ENCODE results near the gene RDH8. TPM values are rescaled to one million over a fixed set of nuclear protein-coding genes. Genes with fewer than 3 reads are reported as not detected.
"Not testable (repeated sequence)": the region's sequence is repeated elsewhere in the genome, so short reads cannot be mapped to it uniquely, and the experiment has no call there.

RDH8 gene
- total RNA-seq, 1 experiment from 2014 or later = not detected

GRCh38 chr19:10021446-10021845 is 8.2 kb downstream of the RDH8 start:
- no peak for ATAC-seq
- ChIA-PET CTCF (no interaction called here), POLR2A (ENCODE audit: unreplicated experiment) (no interaction called here)
- no peak overlapping the region for H3K27ac ChIP-seq (ENCODE audit: low read length)
- H3F3A ChIP-seq (ENCODE audit: low read length, unreplicated experiment) = no peaks in the 10 kb centered on the region
- H3K4me1 ChIP-seq (ENCODE audit: insufficient read depth, low read length) = peaks cover 9% of the 10 kb centered on the region; the same call in 1 of the 2 replicates
- TF ChIP-seq, protein P1, sequence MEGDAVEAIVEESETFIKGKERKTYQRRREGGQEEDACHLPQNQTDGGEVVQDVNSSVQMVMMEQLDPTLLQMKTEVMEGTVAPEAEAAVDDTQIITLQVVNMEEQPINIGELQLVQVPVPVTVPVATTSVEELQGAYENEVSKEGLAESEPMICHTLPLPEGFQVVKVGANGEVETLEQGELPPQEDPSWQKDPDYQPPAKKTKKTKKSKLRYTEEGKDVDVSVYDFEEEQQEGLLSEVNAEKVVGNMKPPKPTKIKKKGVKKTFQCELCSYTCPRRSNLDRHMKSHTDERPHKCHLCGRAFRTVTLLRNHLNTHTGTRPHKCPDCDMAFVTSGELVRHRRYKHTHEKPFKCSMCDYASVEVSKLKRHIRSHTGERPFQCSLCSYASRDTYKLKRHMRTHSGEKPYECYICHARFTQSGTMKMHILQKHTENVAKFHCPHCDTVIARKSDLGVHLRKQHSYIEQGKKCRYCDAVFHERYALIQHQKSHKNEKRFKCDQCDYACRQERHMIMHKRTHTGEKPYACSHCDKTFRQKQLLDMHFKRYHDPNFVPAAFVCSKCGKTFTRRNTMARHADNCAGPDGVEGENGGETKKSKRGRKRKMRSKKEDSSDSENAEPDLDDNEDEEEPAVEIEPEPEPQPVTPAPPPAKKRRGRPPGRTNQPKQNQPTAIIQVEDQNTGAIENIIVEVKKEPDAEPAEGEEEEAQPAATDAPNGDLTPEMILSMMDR (conservative IDR thresholded peaks at IDR 0.05; ENCODE audit: low read depth, low read length) = no peak
- TF ChIP-seq EZH2 (IDR thresholded peaks at IDR 0.05; ENCODE audit: low read length, unreplicated experiment) = no peak
- no peak for TF ChIP-seq EZH2phosphoT487 (IDR thresholded peaks at IDR 0.05; ENCODE audit: borderline replicate concordance, low read length)
- no peak overlapping the region for H3K4me3 ChIP-seq (ENCODE audit: low read length)
- no peak overlapping the region for H3K4me2 ChIP-seq (ENCODE audit: low read length)
- no peaks in the 10 kb centered on the region for H3K9me3 ChIP-seq (ENCODE audit: low read length)
- H2AFZ ChIP-seq (ENCODE audit: low read length) = no peak overlapping the region
- no peaks in the 10 kb centered on the region for H3K79me2 ChIP-seq (ENCODE audit: low read length)
- BruUV-seq (replicated peaks) = no TSS peak
- no peaks in the 10 kb centered on the region for H3K27me3 ChIP-seq (ENCODE audit: low read length)
- DNase-seq = no peak
- H3K9me2 ChIP-seq (replicated peaks; ENCODE audit: low read length) = no peaks in the 10 kb centered on the region
- no peaks in the 10 kb centered on the region for H3K36me3 ChIP-seq (ENCODE audit: low read depth, low read length)
- H3K9ac ChIP-seq (ENCODE audit: low read length) = no peak overlapping the region
- H4K20me1 ChIP-seq (ENCODE audit: low read length) = no peaks in the 10 kb centered on the region
- intact Hi-C loops (cut with micrococcal nuclease) = no loop called here

DNA sequence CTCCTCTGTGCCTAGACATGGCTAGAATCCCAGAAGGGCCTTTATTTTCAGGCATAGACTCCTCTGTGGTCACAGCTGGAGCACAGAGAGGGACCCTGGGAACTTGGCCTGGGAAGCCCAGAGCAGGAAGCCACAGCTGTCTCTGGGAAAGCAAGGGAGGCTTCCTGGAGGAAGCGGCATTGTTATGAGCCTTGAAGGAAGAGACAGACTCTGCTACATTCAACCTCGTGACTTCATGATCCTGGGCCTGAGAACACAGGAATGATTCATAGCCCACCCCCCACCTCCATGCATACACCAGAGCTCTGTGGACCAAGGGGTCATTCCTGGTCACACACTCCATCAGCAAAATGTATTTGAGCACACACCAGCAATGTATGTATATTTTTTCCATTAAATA is 8.6 kb downstream of the RDH8 start:
- Histone ChIP-seq H4K20me1 (ENCODE audit: low read length) (no peaks in the 10 kb centered on the region), H3K79me2 (ENCODE audit: low read length) (no peaks in the 10 kb centered on the region), H3K4me1 (ENCODE audit: insufficient read depth, low read length) (peaks cover 11% of the 10 kb centered on the region), H3K9ac (ENCODE audit: low read length) (no peak overlapping the region), H3K27ac (ENCODE audit: low read length) (no peak overlapping the region), H3K9me2 (replicated peaks; ENCODE audit: low read length) (no peaks in the 10 kb centered on the region), H3F3A (ENCODE audit: low read length, unreplicated experiment) (no peaks in the 10 kb centered on the region), H3K4me3 (ENCODE audit: low read length) (no peak overlapping the region), H3K27me3 (ENCODE audit: low read length) (no peaks in the 10 kb centered on the region), H2AFZ (ENCODE audit: low read length) (no peak overlapping the region), H3K9me3 (ENCODE audit: low read length) (no peaks in the 10 kb centered on the region), H3K36me3 (ENCODE audit: low read depth, low read length) (no peaks in the 10 kb centered on the region), H3K4me2 (ENCODE audit: low read length) (no peak overlapping the region)
- intact Hi-C loops (cut with micrococcal nuclease) = no loop called here
- CTCF ChIA-PET = no interaction called here
- TF ChIP-seq EZH2 (IDR thresholded peaks at IDR 0.05; ENCODE audit: low read length, unreplicated experiment) (no peak), EZH2phosphoT487 (IDR thresholded peaks at IDR 0.05; ENCODE audit: borderline replicate concordance, low read length) (no peak)
- TF ChIP-seq, protein P1 (conservative IDR thresholded peaks at IDR 0.05; ENCODE audit: low read depth, low read length) = no peak
- BruUV-seq (replicated peaks) = no TSS peak
- POLR2A ChIA-PET (ENCODE audit: unreplicated experiment) = no interaction called here
- DNase-seq (no peak), ATAC-seq (no peak)

- H3F3A ChIP-seq (ENCODE audit: low read length, unreplicated experiment); intact Hi-C loops (cut with micrococcal nuclease); H3K36me3 ChIP-seq (ENCODE audit: low read depth, low read length); POLR2A ChIA-PET (ENCODE audit: unreplicated experiment); H3K27me3 ChIP-seq (ENCODE audit: low read length); H3K4me2 ChIP-seq (ENCODE audit: low read length); CTCF ChIA-PET; DNase-seq; ATAC-seq; H4K20me1 ChIP-seq (ENCODE audit: low read length); H3K9me3 ChIP-seq (ENCODE audit: low read length); H3K79me2 ChIP-seq (ENCODE audit: low read length); H2AFZ ChIP-seq (ENCODE audit: low read length); H3K4me3 ChIP-seq (ENCODE audit: low read length); H3K9ac ChIP-seq (ENCODE audit: low read length); BruUV-seq (replicated peaks); H3K9me2 ChIP-seq (replicated peaks; ENCODE audit: low read length); H3K27ac ChIP-seq (ENCODE audit: low read length): not testable (repeated sequence)
- H3K4me1 ChIP-seq (ENCODE audit: insufficient read depth, low read length) = peaks cover 15% of the 10 kb centered on the region
Observed at GRCh38 chr19:10023096-10023495, 9.8 kb downstream of the RDH8 start.

All from PC-3 (cell line).